Right lobe of liver (tissue), 6 donors: Measurements from ENCODE around the gene BTNL2. TPM values are rescaled to one million over a fixed set of nuclear protein-coding genes. Genes with fewer than 3 reads are reported as not detected.

Source experiments
- ATAC-seq, 4 donors: fragments of 200-7000 bp; cut with Tn5 transposase; one replicate each; pipeline ENCODE4 v1.9.1; 2020; ENCODE audit warnings: mild to moderate bottlenecking in 4 of 4, moderate library complexity in 4 of 4
- DNase-seq, 3 donors: peaks; one replicate each; pipeline ENCODE4 v3.0.0-alpha.2; 2020
- H3K27ac ChIP-seq, 3 donors: fragments of 200-600 bp; one replicate each; pipeline ENCODE4 v1.8.0; 2022
- H3K27me3 ChIP-seq, 2 donors: fragments of 200-600 bp; one replicate each; pipeline ENCODE4 v1.8.0; 2022
- H3K36me3 ChIP-seq, 4 donors: fragments of 200-600 bp; sonication (generic) in 1 of 4; one replicate each; pipeline versions ENCODE4 v1.5.1 to v1.8.0; 2017 to 2022; ENCODE audit warnings: control low read depth in 1 of 4
- H3K4me1 ChIP-seq, 4 donors: fragments of 200-600 bp; sonication (generic) in 1 of 4; one replicate each; pipeline versions ENCODE4 v1.5.1 to v1.8.0; 2017 to 2022; ENCODE audit warnings: control low read depth in 1 of 4
- H3K4me3 ChIP-seq, 3 donors: fragments of 200-600 bp; one replicate each; pipeline ENCODE4 v1.8.0; 2022
- H3K9me3 ChIP-seq, 4 donors: fragments of 200-600 bp; sonication (generic) in 1 of 4; one replicate each; pipeline versions ENCODE4 v1.5.1 to v1.8.0; 2017 to 2022; ENCODE audit warnings: control low read depth in 1 of 4
- CTCF ChIP-seq, 4 donors: fragments of 200-600 bp in 3 of 4; fragments of 450-650 bp in 1 of 4; IDR thresholded peaks; one replicate each; pipeline versions ENCODE4 v1.5.1 to v1.8.0; 2016 to 2022; ENCODE audit warnings: antibody characterized with exemption in 4 of 4, mild to moderate bottlenecking in 2 of 4
- POLR2A ChIP-seq: fragments of 450-650 bp; IDR thresholded peaks from one replicate; pipeline ENCODE4 v1.6.1; 2017; ENCODE audit warnings: antibody characterized with exemption, mild to moderate bottlenecking
- WGBS: methylation state at CpG from one replicate; pipeline ENCODE4 v1.1.6; 2018; ENCODE audit warnings: low coverage, low lambda C conversion rate; ENCODE audit not compliant: insufficient coverage; ENCODE audit errors: missing lambda C conversion rate; 5-methylcytosine and 5-hydroxymethylcytosine counted together
- intact Hi-C, 2 donors: fragments of 100-400 bp; cut with DNase I; formaldehyde crosslinking; loops; one replicate each; pipeline versions ENCODE4 v1.11.2 to v1.14.1; 2022
- total RNA-seq, 6 experiments: library from RNA; depleted of rRNA in 2 of 6; stranded (reverse); fragments of >200 nt in 2 of 6; fragmentation: NEBNext Ultra II Directional in 3 of 6; extraction: Animal tissue kit (Norgen Biotek cat#: 25700) in 3 of 6; gene quantifications; one replicate each; pipeline versions ENCODE4 v1.1.0 to v1.2.4, GENCODE V29; 2016 to 2023
- donor health status: DM: no; HTN: yes; CAD: no.
- donor health status: DM: no; HTN: no; CAD: no.
- donor health status: DM: no; HTN: no; CAD: no.
- donor health status: DM: no; HTN: yes; CAD: no.
- donor health status: DM: no; HTN: yes; CAD: no.

Gene BTNL2
- total RNA-seq, 6 experiments from 2014 or later, result not detected

GRCh38 chr6:32444433-32444832, 37.5 kb upstream of the BTNL2 start:
- ATAC-seq (no peak), DNase-seq (no peak)
- Histone ChIP-seq H3K4me3 (no peak overlapping the region), H3K4me1 (no peaks in the 10 kb centered on the region), H3K27me3 (no peaks in the 10 kb centered on the region), H3K9me3 (no peaks in the 10 kb centered on the region), H3K27ac (no peak overlapping the region), H3K36me3 (no peaks in the 10 kb centered on the region)
- intact Hi-C loops, result no loop called here
- TF ChIP-seq CTCF (IDR thresholded peaks at IDR 0.05) (no peak), POLR2A (no peak)
- 61% methylated on average over 2 of the region's 2 CpGs for WGBS

- Histone ChIP-seq H3K36me3 (no peaks in the 10 kb centered on the region), H3K4me3 (no peak overlapping the region), H3K27me3 (no peaks in the 10 kb centered on the region), H3K9me3 (no peaks in the 10 kb centered on the region), H3K27ac (no peak overlapping the region), H3K4me1 (no peaks in the 10 kb centered on the region)
- 44% methylated on average over 4 of the region's 8 CpGs for WGBS
- no peak for TF ChIP-seq POLR2A
- TF ChIP-seq CTCF (IDR thresholded peaks at IDR 0.05), result no peak
- ATAC-seq, result no peak
- no peak for DNase-seq
- intact Hi-C loops, result no loop called here
Observed at GRCh38 chr6:32442977-32443552, 36.1 kb upstream of the BTNL2 start.

GRCh38 chr6:32442243-32442667, 35.3 kb upstream of the BTNL2 start:
- no peak for DNase-seq
- no peaks in the 10 kb centered on the region for H3K4me1 ChIP-seq
- 53% methylated on average over 7 of the region's 7 CpGs for WGBS
- intact Hi-C loops, result no loop called here
- no peaks in the 10 kb centered on the region for H3K9me3 ChIP-seq
- no peaks in the 10 kb centered on the region for H3K36me3 ChIP-seq
- ATAC-seq, result no peak
- TF ChIP-seq POLR2A (no peak), CTCF (IDR thresholded peaks at IDR 0.05) (no peak)
- no peaks in the 10 kb centered on the region for H3K27me3 ChIP-seq
- H3K27ac ChIP-seq, result no peak overlapping the region
- H3K4me3 ChIP-seq, result no peak overlapping the region

GRCh38 chr6:32439602-32440214, 32.7 kb upstream of the BTNL2 start, which contains the start of gene HLA-DRA:
Gene HLA-DRA (plus strand): TSS chr6:32439887. CDS start chr6:32439951, 64 bp downstream.
- 16% methylated on average over 9 of the region's 9 CpGs for WGBS
- intact Hi-C loops, result no loop called here
- no peaks in the 10 kb centered on the region for H3K9me3 ChIP-seq
- H3K4me1 ChIP-seq, result no peaks in the 10 kb centered on the region
- no peak for TF ChIP-seq CTCF (IDR thresholded peaks at IDR 0.05)
- TF ChIP-seq POLR2A, result peak; percentile 67
- H3K36me3 ChIP-seq, result no peaks in the 10 kb centered on the region
- no peak for DNase-seq
- peak within 1 kb of the TSS; percentile 49 to 68 (median 67) for H3K27ac ChIP-seq
- peak within 1 kb of the TSS; percentile 24 to 48 (median 25) for H3K4me3 ChIP-seq
- peak; percentile 74 to 88 (median 80) for ATAC-seq
- no peaks in the 10 kb centered on the region for H3K27me3 ChIP-seq
